NT2/D1 (cell line): ENCODE results near the gene AMIGO1.

Experiments
- SUZ12 ChIP-seq: IDR thresholded peaks from 2 replicates; pipeline ENCODE4 v1.6.1; 2011; ENCODE audit not compliant: insufficient read length, insufficient read depth; ENCODE audit errors: extremely low read depth
- YY1 ChIP-seq: IDR thresholded peaks from 2 replicates; pipeline ENCODE4 v1.6.1; 2011; ENCODE audit not compliant: insufficient read length, insufficient read depth
- ZNF274 ChIP-seq: IDR thresholded peaks from 2 replicates; pipeline ENCODE4 v1.6.1; 2011; ENCODE audit warnings: mild to moderate bottlenecking, low read depth, low read length

- TF ChIP-seq SUZ12 = no peak
- no peak for TF ChIP-seq ZNF274
- TF ChIP-seq YY1 = no peak
Observed at GRCh38 chr1:109487261-109487660, 22.3 kb downstream of the AMIGO1 start.
